HepG2 (cell line): ENCODE results near the gene SDCCAG8. TPM values are rescaled to one million over a fixed set of nuclear protein-coding genes. Genes with fewer than 3 reads are reported as not detected.
A peak's percentile ranks its signal among the peaks of the same experiment; 100 is the strongest.

Experiments used
- CCDC6 ChIP-seq: sonication (generic); formaldehyde crosslinking; IDR thresholded peaks from 2 replicates; pipeline ENCODE4 v1.8.1; 2022; ENCODE audit warnings: mild to moderate bottlenecking, missing genetic modification reagents, moderate library complexity
- EHMT2 ChIP-seq: fragments of 200-600 bp; sonication (generic); IDR thresholded peaks from 2 replicates; pipeline ENCODE4 v1.7.0; 2017; ENCODE audit warnings: antibody characterized with exemption, low read depth, low read length, borderline replicate concordance
- FOXC1 ChIP-seq: sonication (generic); formaldehyde crosslinking; IDR thresholded peaks from 2 replicates; pipeline ENCODE4 v1.8.0; 2022; ENCODE audit warnings: mild to moderate bottlenecking, missing genetic modification reagents, borderline replicate concordance
- HHEX ChIP-seq: IDR thresholded peaks from 2 replicates; pipeline ENCODE4 v1.6.1; 2016; ENCODE audit warnings: control low read depth
- NFE2 ChIP-seq: sonication (generic); formaldehyde crosslinking; IDR thresholded peaks from 2 replicates; pipeline ENCODE4 v1.4.0; 2020; ENCODE audit warnings: missing genetic modification reagents
- POLR2AphosphoS2 ChIP-seq: IDR thresholded peaks from 2 replicates; pipeline ENCODE4 v1.6.1; 2011; ENCODE audit warnings: low read depth, low read length, improper control_type of control experiment
- RBFOX2 ChIP-seq: fragments of 200-400 bp; formaldehyde crosslinking; IDR thresholded peaks from 2 replicates; pipeline ENCODE4 v1.6.1; 2017; ENCODE audit warnings: low read depth, mild to moderate bottlenecking, low read length
- TBX2 ChIP-seq: sonication (generic); formaldehyde crosslinking; IDR thresholded peaks from 2 replicates; pipeline ENCODE4 v1.5.0; 2020; ENCODE audit warnings: missing genetic modification reagents, mild to moderate bottlenecking, borderline replicate concordance
- ZBTB46 ChIP-seq: sonication (generic); formaldehyde crosslinking; IDR thresholded peaks from 2 replicates; pipeline ENCODE4 v1.4.0; 2020; ENCODE audit warnings: mild to moderate bottlenecking, missing genetic modification reagents, borderline replicate concordance
- ZNF143 ChIP-seq: sonication (generic); formaldehyde crosslinking; IDR thresholded peaks from 2 replicates; pipeline ENCODE4 v1.4.0; 2020; ENCODE audit warnings: missing genetic modification reagents
- ZNF264 ChIP-seq: sonication (generic); formaldehyde crosslinking; IDR thresholded peaks from 2 replicates; pipeline ENCODE4 v1.4.0; 2020; ENCODE audit warnings: missing genetic modification reagents
- ZNF3 ChIP-seq: IDR thresholded peaks from 2 replicates; pipeline ENCODE4 v1.7.0; 2017; ENCODE audit warnings: inconsistent platforms
- ZNF597 ChIP-seq: sonication (generic); formaldehyde crosslinking; IDR thresholded peaks from 2 replicates; pipeline ENCODE4 v1.5.0; 2020; ENCODE audit warnings: missing genetic modification reagents
- polyA plus RNA-seq, 8 experiments: library from polyadenylated mRNA; depleted of rRNA in 3 of 8; stranded (reverse) in 7 of 8; unstranded in 1 of 8; fragments of >200 nt; fragmentation: Illumina TruSeq in 4 of 8; extraction: Trizol in 4 of 8; gene quantifications; 2 replicates each; pipeline versions ENCODE4 v1.2.1 to v1.2.3, GENCODE V29; 2011 to 2016; ENCODE audit warnings: low read depth in 4 of 8, missing spikeins in 1 of 8, mixed read lengths in 1 of 8; ENCODE audit not compliant: insufficient read depth in 1 of 8
- total RNA-seq, 5 experiments: library from RNA; depleted of rRNA; stranded (reverse); fragments of >200 nt; fragmentation: Illumina TruSeq; extraction: Trizol; gene quantifications; 2 replicates each; pipeline ENCODE4 v1.2.3, GENCODE V29; 2016; ENCODE audit warnings: low read depth in 1 of 5
- TF ChIP-seq, protein P1 (sequence below), 2 experiments: IDR thresholded peaks; 2 replicates each; pipeline ENCODE4 v1.6.1; 2011 to 2012; ENCODE audit warnings: low read length in 2 of 2, borderline replicate concordance in 1 of 2, low read depth in 1 of 2, mild to moderate bottlenecking in 1 of 2, moderate library complexity in 1 of 2
- TF ChIP-seq, protein P2 (sequence below): sonication (generic); formaldehyde crosslinking; IDR thresholded peaks from 2 replicates; pipeline ENCODE4 v1.4.0; 2020; ENCODE audit warnings: missing genetic modification reagents, borderline replicate concordance
- TF ChIP-seq, protein P3 (sequence below): sonication (generic); formaldehyde crosslinking; IDR thresholded peaks from 2 replicates; pipeline ENCODE4 v1.4.0; 2020; ENCODE audit warnings: mild to moderate bottlenecking, missing genetic modification reagents

Gene SDCCAG8
- total and polyA plus RNA-seq, 2 of the 13 experiments (the other 11 are each of a cell fraction or from before 2014, with no cell fraction given) = 9.5 to 13.4 TPM

- TF ChIP-seq, protein P1, sequence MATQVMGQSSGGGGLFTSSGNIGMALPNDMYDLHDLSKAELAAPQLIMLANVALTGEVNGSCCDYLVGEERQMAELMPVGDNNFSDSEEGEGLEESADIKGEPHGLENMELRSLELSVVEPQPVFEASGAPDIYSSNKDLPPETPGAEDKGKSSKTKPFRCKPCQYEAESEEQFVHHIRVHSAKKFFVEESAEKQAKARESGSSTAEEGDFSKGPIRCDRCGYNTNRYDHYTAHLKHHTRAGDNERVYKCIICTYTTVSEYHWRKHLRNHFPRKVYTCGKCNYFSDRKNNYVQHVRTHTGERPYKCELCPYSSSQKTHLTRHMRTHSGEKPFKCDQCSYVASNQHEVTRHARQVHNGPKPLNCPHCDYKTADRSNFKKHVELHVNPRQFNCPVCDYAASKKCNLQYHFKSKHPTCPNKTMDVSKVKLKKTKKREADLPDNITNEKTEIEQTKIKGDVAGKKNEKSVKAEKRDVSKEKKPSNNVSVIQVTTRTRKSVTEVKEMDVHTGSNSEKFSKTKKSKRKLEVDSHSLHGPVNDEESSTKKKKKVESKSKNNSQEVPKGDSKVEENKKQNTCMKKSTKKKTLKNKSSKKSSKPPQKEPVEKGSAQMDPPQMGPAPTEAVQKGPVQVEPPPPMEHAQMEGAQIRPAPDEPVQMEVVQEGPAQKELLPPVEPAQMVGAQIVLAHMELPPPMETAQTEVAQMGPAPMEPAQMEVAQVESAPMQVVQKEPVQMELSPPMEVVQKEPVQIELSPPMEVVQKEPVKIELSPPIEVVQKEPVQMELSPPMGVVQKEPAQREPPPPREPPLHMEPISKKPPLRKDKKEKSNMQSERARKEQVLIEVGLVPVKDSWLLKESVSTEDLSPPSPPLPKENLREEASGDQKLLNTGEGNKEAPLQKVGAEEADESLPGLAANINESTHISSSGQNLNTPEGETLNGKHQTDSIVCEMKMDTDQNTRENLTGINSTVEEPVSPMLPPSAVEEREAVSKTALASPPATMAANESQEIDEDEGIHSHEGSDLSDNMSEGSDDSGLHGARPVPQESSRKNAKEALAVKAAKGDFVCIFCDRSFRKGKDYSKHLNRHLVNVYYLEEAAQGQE (IDR thresholded peaks at IDR 0.05; ENCODE audit: borderline replicate concordance in 1 of 2, low read depth in 1 of 2, low read length in 2 of 2) = no peak
- TF ChIP-seq HHEX (CRISPR knock-in tag) (no peak), ZBTB46 (no peak), POLR2AphosphoS2 (no peak), ZNF597 (CRISPR knock-in tag) (no peak), TBX2 (CRISPR knock-in tag) (0 out of 2 replicates have a peak, but pooled peaks have one; percentile 20), CCDC6 (no peak), ZNF143 (CRISPR knock-in tag) (peak; percentile 88), EHMT2 (no peak), NFE2 (CRISPR knock-in tag) (no peak), ZNF3 (CRISPR knock-in tag) (no peak), RBFOX2 (peak; percentile 86), FOXC1 (CRISPR knock-in tag) (peak; percentile 44; the same call in 1 of the 2 replicates), ZNF264 (CRISPR knock-in tag) (no peak)
- TF ChIP-seq, protein P2, sequence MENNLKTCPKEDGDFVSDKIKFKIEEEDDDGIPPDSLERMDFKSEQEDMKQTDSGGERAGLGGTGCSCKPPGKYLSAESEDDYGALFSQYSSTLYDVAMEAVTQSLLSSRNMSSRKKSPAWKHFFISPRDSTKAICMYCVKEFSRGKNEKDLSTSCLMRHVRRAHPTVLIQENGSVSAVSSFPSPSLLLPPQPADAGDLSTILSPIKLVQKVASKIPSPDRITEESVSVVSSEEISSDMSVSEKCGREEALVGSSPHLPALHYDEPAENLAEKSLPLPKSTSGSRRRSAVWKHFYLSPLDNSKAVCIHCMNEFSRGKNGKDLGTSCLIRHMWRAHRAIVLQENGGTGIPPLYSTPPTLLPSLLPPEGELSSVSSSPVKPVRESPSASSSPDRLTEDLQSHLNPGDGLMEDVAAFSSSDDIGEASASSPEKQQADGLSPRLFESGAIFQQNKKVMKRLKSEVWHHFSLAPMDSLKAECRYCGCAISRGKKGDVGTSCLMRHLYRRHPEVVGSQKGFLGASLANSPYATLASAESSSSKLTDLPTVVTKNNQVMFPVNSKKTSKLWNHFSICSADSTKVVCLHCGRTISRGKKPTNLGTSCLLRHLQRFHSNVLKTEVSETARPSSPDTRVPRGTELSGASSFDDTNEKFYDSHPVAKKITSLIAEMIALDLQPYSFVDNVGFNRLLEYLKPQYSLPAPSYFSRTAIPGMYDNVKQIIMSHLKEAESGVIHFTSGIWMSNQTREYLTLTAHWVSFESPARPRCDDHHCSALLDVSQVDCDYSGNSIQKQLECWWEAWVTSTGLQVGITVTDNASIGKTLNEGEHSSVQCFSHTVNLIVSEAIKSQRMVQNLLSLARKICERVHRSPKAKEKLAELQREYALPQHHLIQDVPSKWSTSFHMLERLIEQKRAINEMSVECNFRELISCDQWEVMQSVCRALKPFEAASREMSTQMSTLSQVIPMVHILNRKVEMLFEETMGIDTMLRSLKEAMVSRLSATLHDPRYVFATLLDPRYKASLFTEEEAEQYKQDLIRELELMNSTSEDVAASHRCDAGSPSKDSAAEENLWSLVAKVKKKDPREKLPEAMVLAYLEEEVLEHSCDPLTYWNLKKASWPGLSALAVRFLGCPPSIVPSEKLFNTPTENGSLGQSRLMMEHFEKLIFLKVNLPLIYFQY (CRISPR knock-in tag) = no peak; the same call in 1 of the 2 replicates
- TF ChIP-seq, protein P3, sequence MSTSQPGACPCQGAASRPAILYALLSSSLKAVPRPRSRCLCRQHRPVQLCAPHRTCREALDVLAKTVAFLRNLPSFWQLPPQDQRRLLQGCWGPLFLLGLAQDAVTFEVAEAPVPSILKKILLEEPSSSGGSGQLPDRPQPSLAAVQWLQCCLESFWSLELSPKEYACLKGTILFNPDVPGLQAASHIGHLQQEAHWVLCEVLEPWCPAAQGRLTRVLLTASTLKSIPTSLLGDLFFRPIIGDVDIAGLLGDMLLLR (CRISPR knock-in tag) = no peak; the same call in 1 of the 2 replicates
These were observed 682 bp upstream of the SDCCAG8 start, which contains the start of gene CEP170 (continued) for GRCh38 chr1:243254927-243255790.
